Natural killer cell treated with Interleukin-12 subunit alpha and Interleukin-12 subunit beta and Interleukin-15 and Interleukin-18, amount 100 ng/mL, for 72 hours (primary cell): ENCODE data around the gene AHDC1. TPM values are rescaled to one million over a fixed set of nuclear protein-coding genes. Genes with fewer than 3 reads are reported as not detected.
A peak's percentile ranks its signal among the peaks of the same experiment; 100 is the strongest.

Source experiments
- ATAC-seq, 2 donors: fragments of 150-1000 bp; cut with Tn5 transposase in 1 of 2; sonication (Bioruptor Pico), chemical (Tn5 transposase) in 1 of 2; 2 replicates each; pipeline ENCODE4 v1.10.0; 2021
- DNase-seq: peaks from one replicate; pipeline ENCODE4 v3.0.0; 2022; ENCODE audit warnings: low spot score
- H3K27ac Mint-ChIP-seq, 2 donors: 1 replicate in 1 of 2; 2 replicates in 1 of 2; pipeline ENCODE4 v1.8.0; 2022; ENCODE audit warnings: mixed read lengths in 2 of 2, mild to moderate bottlenecking in 1 of 2, moderate library complexity in 1 of 2
- H3K27me3 Mint-ChIP-seq, 2 donors: 1 replicate in 1 of 2; 2 replicates in 1 of 2; pipeline ENCODE4 v1.8.0; 2022; ENCODE audit warnings: mixed read lengths in 2 of 2
- H3K36me3 Mint-ChIP-seq: one replicate; pipeline ENCODE4 v1.8.0; 2022; ENCODE audit warnings: mixed read lengths
- H3K4me1 Mint-ChIP-seq, 2 donors: 1 replicate in 1 of 2; 2 replicates in 1 of 2; pipeline ENCODE4 v1.8.0; 2022; ENCODE audit warnings: low read depth in 2 of 2, mixed read lengths in 2 of 2, mild to moderate bottlenecking in 1 of 2
- H3K4me3 Mint-ChIP-seq: one replicate; pipeline ENCODE4 v1.8.0; 2022; ENCODE audit warnings: mixed read lengths
- H3K9me3 Mint-ChIP-seq: 2 replicates; pipeline ENCODE4 v1.8.0; 2022; ENCODE audit warnings: mixed read lengths
- total RNA-seq, 2 donors: library from RNA; stranded (reverse); gene quantifications; one replicate each; pipeline ENCODE4 v1.2.3, GENCODE V29; 2022

The AHDC1 gene
- total RNA-seq, 2 donors from 2014 or later: 38.8 to 42.9 TPM

- no peak for ATAC-seq
- no peaks in the 10 kb centered on the region for H3K27me3 Mint-ChIP-seq
- H3K36me3 Mint-ChIP-seq: no peaks in the 10 kb centered on the region
- no peaks in the 10 kb centered on the region for H3K9me3 Mint-ChIP-seq
- H3K27ac Mint-ChIP-seq: no peak overlapping the region
- no peak overlapping the region for H3K4me3 Mint-ChIP-seq
- no peak for DNase-seq
- peaks cover 41 to 49% of the 10 kb centered on the region in 2 donors for H3K4me1 Mint-ChIP-seq
Measured at GRCh38 chr1:27577504-27578188, 26.3 kb downstream of the AHDC1 start.

GRCh38 chr1:27576806-27577227, 27.1 kb downstream of the AHDC1 start:
- Mint-ChIP-seq H3K9me3 (no peaks in the 10 kb centered on the region), H3K4me1 (peaks cover 37 to 46% of the 10 kb centered on the region in 2 donors), H3K4me3 (no peak overlapping the region), H3K27me3 (no peaks in the 10 kb centered on the region), H3K36me3 (no peaks in the 10 kb centered on the region), H3K27ac (no peak overlapping the region)
- ATAC-seq (peak in 1 of 2 donors; percentile 26), DNase-seq (no peak)

- Mint-ChIP-seq H3K27ac (no peak overlapping the region), H3K4me1 (peaks cover 31 to 45% of the 10 kb centered on the region in 2 donors), H3K4me3 (no peak overlapping the region), H3K36me3 (no peaks in the 10 kb centered on the region), H3K9me3 (no peaks in the 10 kb centered on the region), H3K27me3 (no peaks in the 10 kb centered on the region)
- ATAC-seq: no peak
- DNase-seq: no peak
Measured at GRCh38 chr1:27575840-27576331, 28.1 kb downstream of the AHDC1 start.

- DNase-seq (no peak), ATAC-seq (no peak)
- H3K4me3 Mint-ChIP-seq: no peak overlapping the region
- no peaks in the 10 kb centered on the region for H3K27me3 Mint-ChIP-seq
- H3K36me3 Mint-ChIP-seq: no peaks in the 10 kb centered on the region
- no peak overlapping the region for H3K27ac Mint-ChIP-seq
- peaks cover 27 to 44% of the 10 kb centered on the region in 2 donors for H3K4me1 Mint-ChIP-seq
- no peaks in the 10 kb centered on the region for H3K9me3 Mint-ChIP-seq
Measured at GRCh38 chr1:27574871-27575831, 28.8 kb downstream of the AHDC1 start.

- no peaks in the 10 kb centered on the region for H3K9me3 Mint-ChIP-seq
- ATAC-seq (no peak), DNase-seq (no peak)
- H3K27ac Mint-ChIP-seq: no peak overlapping the region
- no peaks in the 10 kb centered on the region for H3K36me3 Mint-ChIP-seq
- H3K4me3 Mint-ChIP-seq: no peak overlapping the region
- no peaks in the 10 kb centered on the region for H3K27me3 Mint-ChIP-seq
- peaks cover 23 to 40% of the 10 kb centered on the region in 2 donors for H3K4me1 Mint-ChIP-seq
Measured at GRCh38 chr1:27574001-27574781, 29.8 kb downstream of the AHDC1 start.

GRCh38 chr1:27572679-27573426, 31.1 kb downstream of the AHDC1 start:
- no peak overlapping the region for H3K4me3 Mint-ChIP-seq
- no peak for ATAC-seq
- no peaks in the 10 kb centered on the region for H3K9me3 Mint-ChIP-seq
- H3K4me1 Mint-ChIP-seq: peaks cover 29 to 47% of the 10 kb centered on the region in 2 donors
- no peaks in the 10 kb centered on the region for H3K27me3 Mint-ChIP-seq
- no peak for DNase-seq
- H3K36me3 Mint-ChIP-seq: no peaks in the 10 kb centered on the region
- no peak overlapping the region for H3K27ac Mint-ChIP-seq

GRCh38 chr1:27572019-27572678, 31.8 kb downstream of the AHDC1 start:
- Mint-ChIP-seq H3K4me1 (peaks cover 31 to 50% of the 10 kb centered on the region in 2 donors), H3K4me3 (no peak overlapping the region), H3K36me3 (no peaks in the 10 kb centered on the region), H3K9me3 (no peaks in the 10 kb centered on the region), H3K27ac (no peak overlapping the region), H3K27me3 (no peaks in the 10 kb centered on the region)
- DNase-seq: no peak
- no peak for ATAC-seq

GRCh38 chr1:27571439-27572018, 32.4 kb downstream of the AHDC1 start:
- no peak overlapping the region for H3K4me3 Mint-ChIP-seq
- no peaks in the 10 kb centered on the region for H3K27me3 Mint-ChIP-seq
- H3K4me1 Mint-ChIP-seq: peaks cover 26 to 44% of the 10 kb centered on the region in 2 donors
- H3K27ac Mint-ChIP-seq: no peak overlapping the region
- H3K9me3 Mint-ChIP-seq: no peaks in the 10 kb centered on the region
- DNase-seq (no peak), ATAC-seq (no peak)
- no peaks in the 10 kb centered on the region for H3K36me3 Mint-ChIP-seq

- H3K4me1 Mint-ChIP-seq: peaks cover 26 to 49% of the 10 kb centered on the region in 2 donors
- no peak overlapping the region for H3K27ac Mint-ChIP-seq
Measured at GRCh38 chr1:27570784-27571183, 33.2 kb downstream of the AHDC1 start.

GRCh38 chr1:27570356-27570755, 33.6 kb downstream of the AHDC1 start:
- H3K9me3 Mint-ChIP-seq: no peaks in the 10 kb centered on the region
- H3K4me1 Mint-ChIP-seq: peaks cover 26 to 52% of the 10 kb centered on the region in 2 donors
- no peaks in the 10 kb centered on the region for H3K36me3 Mint-ChIP-seq
- no peak overlapping the region for H3K27ac Mint-ChIP-seq
- ATAC-seq (no peak), DNase-seq (no peak)
- H3K27me3 Mint-ChIP-seq: no peaks in the 10 kb centered on the region
- H3K4me3 Mint-ChIP-seq: no peak overlapping the region

More at GRCh38 chr1:27570784-27571183, 33.2 kb downstream of the AHDC1 start:
- Mint-ChIP-seq H3K4me3 (no peak overlapping the region), H3K9me3 (no peaks in the 10 kb centered on the region), H3K27me3 (no peaks in the 10 kb centered on the region), H3K36me3 (no peaks in the 10 kb centered on the region)
- DNase-seq: no peak
- no peak for ATAC-seq

GRCh38 chr1:27569506-27570291, 34.2 kb downstream of the AHDC1 start:
- Mint-ChIP-seq H3K4me3 (peak overlapping the region; percentile 76), H3K9me3 (no peaks in the 10 kb centered on the region), H3K27ac (peak overlapping the region in 1 of 2 donors; percentile 91), H3K4me1 (peaks cover 26 to 52% of the 10 kb centered on the region in 2 donors), H3K27me3 (no peaks in the 10 kb centered on the region), H3K36me3 (no peaks in the 10 kb centered on the region)
- DNase-seq (no peak), ATAC-seq (no peak)

GRCh38 chr1:27569088-27569460, 34.9 kb downstream of the AHDC1 start:
- ATAC-seq: no peak
- H3K4me1 Mint-ChIP-seq: peaks cover 26 to 53% of the 10 kb centered on the region in 2 donors

More at GRCh38 chr1:27569088-27569460, 34.9 kb downstream of the AHDC1 start:
- no peaks in the 10 kb centered on the region for H3K27me3 Mint-ChIP-seq
- H3K9me3 Mint-ChIP-seq: no peaks in the 10 kb centered on the region
- H3K27ac Mint-ChIP-seq: peak overlapping the region in 1 of 2 donors; percentile 91
- no peaks in the 10 kb centered on the region for H3K36me3 Mint-ChIP-seq
- no peak for DNase-seq
- H3K4me3 Mint-ChIP-seq: peak overlapping the region; percentile 76
